Skin of body (tissue), 2 donors: ENCODE results near the gene SMAD5. TPM values are rescaled to one million over a fixed set of nuclear protein-coding genes. Genes with fewer than 3 reads are reported as not detected.

Source experiments
- DNase-seq: peaks from one replicate; lab custom pipeline; 2025; lab: John Stamatoyannopoulos, UW
- total RNA-seq: library from RNA; depleted of rRNA; stranded (reverse); fragments of >200 nt; gene quantifications from one replicate; pipeline ENCODE4 v1.2.3, GENCODE V29; 2014

SMAD5 gene
- total RNA-seq, 1 donor from 2014 or later: 68.0 TPM

DNA sequence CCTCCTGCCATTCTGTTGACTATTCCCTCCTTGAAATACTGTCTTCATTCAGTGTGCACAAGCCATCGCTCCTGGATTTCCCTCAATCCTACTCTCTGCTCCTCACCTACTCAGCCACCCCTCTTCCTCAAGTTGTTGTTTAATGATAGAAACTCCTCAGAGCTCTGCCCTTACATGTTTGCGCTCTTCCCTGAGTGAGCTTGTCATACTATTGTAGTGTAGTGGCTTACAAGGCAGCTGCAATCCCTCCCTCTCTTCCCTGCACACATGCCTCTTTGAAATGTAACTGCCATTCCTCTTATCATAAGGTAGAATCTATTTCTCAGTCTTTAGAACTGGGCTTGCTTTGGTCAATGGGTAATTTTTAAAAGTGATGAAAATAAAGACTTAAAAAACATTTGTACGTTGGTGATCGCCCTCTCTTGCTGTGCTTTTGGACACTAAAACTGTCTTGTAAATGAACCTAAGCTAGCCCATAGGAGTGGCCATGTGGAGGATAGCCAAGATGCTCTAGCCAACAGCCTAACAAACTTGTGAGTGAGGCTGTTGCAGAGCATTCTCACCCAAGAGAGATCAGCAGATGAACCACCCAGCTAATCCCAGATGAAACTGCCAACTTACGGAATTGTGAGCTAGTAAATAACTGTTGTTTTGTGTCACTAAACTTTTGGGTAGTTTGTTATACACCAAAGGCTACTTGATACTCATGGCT, 18.1 kb upstream of the SMAD5 start:
- DNase-seq: no peak

DNA sequence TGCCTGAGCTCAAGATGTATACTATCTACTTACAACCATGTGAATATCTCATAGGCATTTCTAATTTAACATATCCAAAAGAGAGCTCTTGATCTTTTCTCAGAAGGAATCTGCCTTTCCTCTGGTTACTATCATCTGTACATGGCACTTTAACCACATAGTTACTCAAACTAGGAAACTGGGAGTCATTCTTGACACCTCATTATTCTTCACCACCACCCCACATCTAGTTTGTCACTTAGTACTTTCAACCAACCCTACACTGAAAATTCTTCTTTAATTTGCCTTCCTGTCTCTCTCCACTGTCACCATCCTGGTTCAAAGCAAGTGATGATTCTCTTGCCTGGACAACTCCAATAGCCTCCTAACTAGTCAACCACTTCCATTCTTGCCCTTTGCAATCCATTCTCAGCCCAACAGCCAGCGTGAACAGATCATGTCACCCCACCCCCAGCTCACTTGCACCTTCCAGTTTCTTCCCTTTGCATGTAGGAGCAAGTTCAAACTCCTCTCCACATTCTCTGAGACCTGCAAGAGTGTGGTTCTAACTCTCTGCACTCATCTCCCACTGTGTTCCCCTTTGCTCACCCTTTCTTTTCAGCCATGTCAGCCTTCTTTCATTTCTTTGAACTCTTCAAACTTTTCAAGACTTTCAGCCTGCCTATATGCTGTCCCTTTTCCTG, 17.3 kb upstream of the SMAD5 start:
- no peak for DNase-seq

DNA sequence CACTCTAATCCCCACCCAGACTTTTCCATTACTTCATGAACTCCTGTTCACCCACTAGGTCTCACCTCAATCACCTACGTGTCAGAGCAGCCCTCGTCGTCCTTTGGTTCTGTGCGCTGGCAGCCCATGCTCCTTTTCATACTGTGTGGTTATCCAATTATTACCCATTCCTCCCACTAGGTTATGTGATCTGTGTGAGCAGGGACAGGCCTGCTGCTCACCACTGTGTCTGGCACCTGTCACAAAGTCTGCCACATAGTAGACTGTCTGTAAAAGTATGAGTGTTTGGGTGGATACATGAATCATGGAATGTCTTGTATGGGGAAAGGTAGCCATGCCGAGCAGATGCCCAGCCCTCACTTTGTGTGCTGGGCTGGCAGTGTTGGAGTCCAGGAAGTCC, 12.1 kb upstream of the SMAD5 start:
- DNase-seq: no peak

DNA sequence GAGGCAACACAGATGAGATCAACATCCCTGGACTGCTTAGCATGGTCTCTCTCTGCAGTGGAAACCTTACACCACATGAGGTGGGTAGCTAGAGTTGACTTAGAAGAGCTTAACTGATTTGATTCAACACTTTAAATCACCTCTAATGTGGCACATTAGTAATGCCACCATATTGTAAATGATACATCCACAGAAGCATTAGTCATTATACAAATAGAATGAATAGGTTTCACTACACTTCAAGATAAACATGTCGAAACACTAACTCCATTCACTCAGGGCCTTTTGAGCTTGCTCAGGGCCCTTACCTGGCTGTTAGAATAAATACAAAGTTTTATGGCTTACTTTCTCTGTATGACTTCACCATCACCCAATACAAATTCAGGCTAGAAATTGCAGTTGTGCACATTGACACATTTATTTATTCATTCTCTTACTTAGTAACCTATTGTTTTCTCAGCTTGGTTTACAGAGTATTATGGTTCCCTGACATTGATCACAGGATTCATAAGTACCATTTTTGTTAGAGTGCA, 9.3 kb upstream of the SMAD5 start:
- DNase-seq: no peak

DNA sequence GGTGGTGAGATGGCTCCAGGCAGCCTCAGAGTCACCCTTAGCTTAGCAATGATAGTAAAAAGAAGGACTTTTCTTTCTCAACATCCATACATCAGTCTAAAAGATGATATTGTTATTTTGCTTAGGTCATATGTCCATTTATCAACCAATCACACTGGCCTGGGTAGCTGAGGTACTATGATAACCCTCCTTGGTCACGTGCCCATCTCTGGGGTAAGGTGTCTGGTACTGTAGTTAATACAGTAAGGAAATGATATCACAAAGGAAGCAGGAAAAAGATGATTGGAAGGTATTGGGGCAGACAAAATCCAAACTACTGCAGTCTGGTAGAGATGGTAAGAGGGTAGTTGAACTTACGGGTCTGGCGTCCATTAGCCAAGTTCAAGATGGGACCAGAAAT, 5.1 kb upstream of the SMAD5 start:
- DNase-seq: no peak

DNA sequence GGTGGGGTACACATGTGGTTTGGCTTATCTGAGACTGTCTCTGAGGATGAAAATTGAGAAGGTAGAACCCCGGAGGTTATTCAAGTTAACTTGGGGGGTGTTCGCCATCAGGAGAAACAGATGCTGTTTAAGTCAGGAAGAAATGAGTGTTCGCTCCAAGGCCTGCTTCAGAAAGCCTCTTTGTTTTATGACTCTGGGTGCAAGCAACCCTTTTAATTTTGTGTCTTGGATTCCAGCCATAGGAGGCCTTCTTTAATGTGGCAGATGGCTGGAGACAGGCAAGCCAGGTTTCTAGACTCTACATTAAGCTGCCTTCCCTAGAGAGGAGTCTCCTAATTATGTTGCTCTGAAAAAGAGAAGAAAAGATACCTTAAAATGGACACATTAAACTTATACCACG, 4.2 kb upstream of the SMAD5 start:
- DNase-seq: peak; percentile 69

DNA sequence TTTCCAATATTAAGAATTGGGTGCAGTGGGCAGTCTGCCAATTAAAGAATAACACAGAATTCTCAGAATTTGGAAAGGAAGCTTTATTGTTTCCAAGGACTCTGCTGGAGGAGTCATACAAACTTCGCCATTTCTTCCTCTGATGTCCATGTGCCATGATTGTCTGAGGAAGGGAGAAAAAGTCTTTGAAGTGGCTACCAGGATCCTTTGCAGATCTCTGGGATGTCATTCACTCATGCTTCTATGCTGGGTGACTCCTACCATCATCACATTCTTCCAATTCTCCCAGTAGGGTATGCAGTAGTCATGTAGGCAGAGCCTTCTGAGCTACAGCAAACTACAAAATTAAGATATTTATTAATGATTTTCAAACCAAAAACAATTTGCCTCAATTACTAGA, 3.2 kb upstream of the SMAD5 start:
- no peak for DNase-seq

DNA sequence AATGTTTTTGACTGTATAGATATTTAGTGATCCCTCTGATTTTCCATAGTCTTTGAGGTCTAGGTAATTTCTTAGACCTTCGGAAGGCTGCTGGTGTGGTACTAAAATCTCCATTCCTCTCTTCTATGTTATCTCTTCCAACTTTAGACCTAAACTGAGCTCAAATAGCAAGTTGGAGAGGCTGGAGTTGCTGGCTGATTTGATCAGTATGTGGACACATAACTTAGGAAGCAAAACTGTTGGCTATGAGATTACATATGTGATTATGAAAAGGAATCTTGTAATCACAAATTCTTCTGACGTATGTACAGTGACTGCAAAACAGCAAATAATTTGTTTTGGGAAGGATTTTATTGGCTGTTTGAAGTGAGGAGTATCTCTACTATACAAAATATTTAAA, 2.1 kb upstream of the SMAD5 start:
- no peak for DNase-seq

DNA sequence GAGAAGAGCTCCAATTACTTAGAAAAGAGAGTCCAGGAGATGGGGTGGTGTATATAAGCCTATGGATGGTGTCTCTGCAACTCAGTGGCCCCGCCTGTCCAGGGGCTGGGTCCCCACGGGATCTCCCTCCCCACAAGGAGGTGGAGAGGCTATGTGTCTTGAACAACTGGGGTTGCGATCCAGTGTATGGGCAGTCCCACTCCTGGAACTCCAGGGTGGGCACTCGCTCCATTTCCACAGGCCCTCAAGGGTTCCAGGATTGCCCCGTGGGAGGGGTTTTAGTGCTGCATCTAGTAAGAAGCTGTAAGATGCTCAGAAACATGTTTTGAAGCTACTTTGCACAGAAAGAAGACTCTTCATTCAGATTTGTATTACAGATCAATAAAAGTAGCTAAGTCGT, 558 bp upstream of the SMAD5 start:
- no peak for DNase-seq

DNA sequence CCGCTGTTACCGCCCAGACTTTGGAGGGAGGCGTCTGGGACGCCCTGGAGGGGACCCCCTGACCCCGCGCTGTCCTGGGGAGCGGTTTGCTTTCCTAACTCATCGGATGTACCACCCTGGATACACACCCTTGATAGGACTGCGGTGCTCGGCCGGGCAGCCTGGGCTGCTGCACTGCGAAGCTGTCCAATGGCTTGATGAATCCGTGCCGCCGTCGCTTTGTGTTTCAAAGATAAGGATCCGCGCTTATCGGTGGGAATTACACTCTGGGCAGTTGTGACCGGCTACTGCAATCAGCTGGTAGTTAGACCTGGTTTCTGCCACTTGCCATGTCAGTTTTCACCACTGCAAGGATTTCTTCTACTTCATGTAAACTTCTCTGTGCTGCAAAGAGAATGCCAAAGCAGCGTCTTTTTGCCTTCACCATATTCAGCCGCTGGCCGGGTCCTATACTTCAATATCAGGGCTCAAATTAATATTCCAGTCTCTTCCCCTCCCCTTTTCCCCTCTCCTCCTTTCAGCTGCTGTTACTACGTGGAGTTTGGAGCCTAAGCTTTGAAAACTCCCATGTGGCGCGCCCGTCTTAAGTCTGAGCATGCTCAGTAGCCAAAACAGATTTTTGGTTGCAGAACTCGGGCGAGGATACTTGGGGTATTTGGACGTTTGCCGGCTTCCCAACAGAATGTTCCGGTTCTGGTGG, 727 bp downstream of the SMAD5 start:
- DNase-seq: peak; percentile 70

DNA sequence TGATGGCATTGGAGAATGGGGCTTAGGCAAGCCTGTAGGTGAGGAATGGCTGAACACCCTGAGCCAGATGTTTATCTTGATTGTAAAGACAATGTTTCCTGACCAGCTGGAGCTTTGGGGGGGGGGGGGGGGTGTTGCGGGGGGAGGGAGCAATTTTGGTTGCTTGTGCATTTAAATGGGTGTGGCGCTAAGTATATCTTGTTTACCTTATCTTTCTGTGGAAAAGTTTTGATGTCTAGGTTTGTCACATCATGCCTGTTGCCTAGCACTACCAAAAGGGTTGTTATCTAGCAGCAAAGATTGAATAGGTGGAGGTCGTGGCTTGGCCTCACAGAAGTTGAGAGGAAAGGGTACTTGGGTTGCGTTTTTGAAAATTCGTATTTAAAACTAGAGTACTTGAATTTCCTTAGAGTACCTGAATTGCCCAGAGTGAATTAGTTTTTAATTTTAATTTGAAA, 1.3 kb downstream of the SMAD5 start:
- DNase-seq: no peak

DNA sequence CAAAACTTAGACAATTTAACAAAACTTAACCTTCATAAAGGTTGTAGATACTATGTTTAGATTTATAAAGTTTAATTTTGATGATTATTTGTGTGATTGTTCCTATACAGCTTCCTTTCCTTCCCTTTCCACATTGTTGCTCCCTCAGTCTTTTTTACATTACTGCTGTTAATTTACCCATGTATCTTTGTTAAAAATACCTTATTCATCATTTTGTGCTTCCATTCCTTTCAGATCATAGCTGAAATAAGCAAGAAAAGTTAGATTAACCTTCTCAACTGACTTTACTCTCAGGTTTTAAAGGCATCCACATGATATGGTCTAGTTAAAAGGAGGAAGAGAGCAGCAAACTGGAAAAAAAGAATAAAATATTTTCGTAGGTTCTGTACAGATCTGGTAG, 2.0 kb downstream of the SMAD5 start:
- DNase-seq: no peak

DNA sequence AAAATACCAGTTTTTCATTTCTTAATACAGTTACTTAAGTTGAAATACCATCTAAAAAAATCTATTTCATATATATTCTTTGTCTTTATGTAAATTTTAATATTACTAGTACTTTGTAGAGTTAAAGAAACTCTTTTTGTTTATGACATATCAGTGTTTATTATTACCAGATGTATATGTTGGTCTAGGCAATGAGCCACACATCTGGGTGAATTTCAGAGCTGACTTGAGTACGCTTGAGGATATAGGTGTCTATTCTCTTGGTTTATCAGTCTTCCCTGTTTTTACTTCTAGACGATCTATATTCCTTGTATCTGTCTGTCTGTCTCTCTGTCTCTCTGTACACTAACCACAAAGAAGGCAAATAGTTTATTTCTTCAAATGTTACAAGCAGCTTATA, 2.9 kb downstream of the SMAD5 start:
- peak; percentile 82 for DNase-seq

DNA sequence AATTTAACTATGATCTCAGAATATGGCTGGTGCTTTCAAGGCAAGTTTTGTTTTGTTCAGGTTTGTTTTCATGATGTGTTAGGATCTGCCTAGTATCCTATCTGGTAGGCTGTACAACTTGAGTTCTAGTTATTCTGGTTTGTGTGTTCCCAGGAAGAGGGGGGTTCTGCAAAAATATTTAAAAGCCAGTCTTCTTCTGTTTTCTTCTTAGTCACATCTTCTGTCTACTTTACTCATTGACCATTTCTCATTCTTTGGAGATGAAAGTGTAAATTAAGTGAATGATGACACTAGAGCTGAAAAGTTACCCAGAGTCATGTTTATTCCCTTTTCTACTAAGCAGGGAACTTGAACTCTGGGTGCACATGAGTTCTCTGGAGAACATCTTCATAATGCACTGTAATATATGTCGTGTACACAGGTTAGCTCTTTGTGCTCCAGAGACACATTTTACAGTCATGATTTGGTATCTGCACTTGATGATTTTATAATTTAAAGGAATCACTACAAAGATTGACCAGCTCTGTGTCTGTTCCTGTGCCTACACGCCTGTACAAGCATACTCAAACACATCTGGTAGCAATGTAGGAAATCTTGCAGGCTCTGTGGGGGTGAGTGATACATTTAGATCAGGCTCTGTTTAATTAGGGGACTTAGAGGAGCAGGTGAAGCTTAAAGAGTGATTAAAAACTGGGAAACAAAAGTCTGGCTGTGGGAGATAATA, 5.0 kb downstream of the SMAD5 start:
- no peak for DNase-seq

DNA sequence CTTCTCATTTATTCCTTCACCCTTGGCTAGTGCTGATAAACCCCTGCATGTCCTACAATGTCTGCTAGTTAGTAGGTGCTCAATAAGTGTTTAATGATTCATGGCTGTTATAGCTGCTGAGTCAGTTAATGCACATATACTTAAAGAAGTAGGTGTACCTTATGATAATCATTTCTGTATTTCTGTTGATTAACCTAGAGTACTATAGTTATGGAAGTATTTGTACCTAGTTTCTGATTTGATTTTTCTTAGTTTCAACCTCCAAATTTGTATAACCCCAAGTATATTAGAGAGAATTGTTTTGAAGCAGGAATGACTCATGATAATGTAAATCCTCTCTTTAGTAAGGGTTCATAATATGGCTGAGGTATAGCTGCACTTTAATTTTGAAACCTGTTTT, 8.9 kb downstream of the SMAD5 start:
- DNase-seq: no peak

DNA sequence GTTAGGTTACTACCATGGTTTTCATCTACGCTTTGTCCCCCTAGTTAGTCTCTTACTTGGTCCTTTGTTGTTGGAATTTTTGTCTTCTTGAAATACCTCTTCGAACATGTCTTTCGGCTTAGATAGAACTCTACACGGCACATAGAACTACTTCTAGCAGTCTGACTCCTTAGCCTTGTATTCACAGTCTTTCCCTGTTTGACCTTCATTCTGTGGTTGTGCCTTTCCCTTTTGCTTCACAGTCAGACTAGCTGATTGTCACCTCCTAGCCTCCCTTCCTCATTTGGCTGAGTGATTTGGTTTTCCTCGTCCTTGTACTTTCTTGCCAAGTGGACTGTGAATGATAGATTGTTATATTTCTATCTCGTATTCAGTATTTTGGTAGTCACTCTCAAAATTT, 10.7 kb downstream of the SMAD5 start:
- no peak for DNase-seq

DNA sequence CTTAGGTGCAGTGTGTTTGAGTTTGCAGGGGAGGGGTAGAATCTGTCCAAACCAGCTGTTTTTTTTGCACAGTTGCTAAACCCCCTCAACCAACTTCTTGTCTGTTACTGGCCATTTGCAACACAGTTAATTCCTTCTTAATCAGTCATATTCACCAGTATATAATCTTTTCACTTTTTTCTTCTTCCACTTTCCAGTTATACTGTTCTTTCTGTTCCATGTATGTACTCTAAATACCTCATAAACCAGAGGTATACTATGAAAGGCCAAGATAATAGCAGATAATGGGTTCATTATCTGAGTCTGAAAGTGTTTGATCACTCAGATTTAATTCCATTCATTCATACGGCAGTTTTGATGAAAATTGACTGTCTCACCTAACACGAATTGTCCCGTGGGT, 11.1 kb downstream of the SMAD5 start:
- DNase-seq: no peak

DNA sequence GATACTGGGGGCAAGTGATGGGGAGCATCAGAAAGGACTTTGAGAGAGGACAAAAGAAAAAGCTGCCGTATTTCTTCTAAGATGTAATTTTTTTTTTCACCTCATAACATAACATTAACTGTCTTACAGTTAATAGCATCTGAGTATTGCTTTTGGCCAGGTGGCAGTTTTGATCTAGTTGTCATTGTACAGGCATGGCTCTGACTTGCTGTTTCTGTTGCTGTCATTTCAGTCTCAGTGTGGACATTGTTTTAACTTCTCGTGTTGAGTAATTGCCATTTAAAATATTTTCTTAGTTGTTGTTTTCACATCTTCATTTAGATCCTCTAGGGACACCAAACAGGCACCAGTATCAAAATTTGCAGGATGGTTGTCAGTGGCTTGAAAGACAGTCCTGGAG, 12.4 kb downstream of the SMAD5 start:
- no peak for DNase-seq

DNA sequence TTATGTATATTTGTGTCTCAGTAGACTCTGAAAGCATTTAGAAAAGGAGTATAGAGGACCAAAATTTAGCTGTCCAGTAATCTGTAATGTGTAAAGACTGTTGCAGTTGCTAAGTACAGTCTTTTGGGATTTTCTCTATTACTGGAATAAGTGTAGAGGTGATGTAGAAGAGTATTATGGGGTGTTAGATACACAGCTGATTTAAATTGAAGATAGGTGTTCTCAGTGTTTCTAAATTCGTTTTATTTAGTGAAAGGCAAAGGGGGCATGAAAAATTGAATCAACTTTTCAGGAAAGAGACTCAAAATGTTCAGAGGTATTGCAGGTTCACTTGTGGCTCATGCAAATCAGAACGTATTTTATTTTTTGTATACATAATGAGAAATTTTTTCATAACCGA, 13.6 kb downstream of the SMAD5 start:
- no peak for DNase-seq

DNA sequence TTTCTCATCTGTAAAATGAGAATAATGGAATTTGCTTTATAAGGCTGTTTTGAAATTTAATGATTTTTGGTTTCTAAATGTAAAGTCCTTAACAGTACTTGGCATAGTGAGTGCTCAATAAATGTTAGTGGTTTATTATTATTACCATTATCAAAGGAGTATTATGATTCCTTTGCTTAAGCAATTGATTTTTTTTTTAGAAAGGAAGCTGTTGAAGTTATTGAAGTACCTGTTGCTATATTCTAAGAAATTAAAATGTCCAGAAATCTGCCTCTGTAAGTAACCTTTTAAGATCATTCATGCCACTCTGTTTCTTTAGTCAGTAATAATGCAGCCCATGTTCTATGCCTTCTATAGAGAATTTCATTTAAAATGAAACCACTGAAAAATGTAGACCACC, 15.0 kb downstream of the SMAD5 start:
- DNase-seq: no peak

DNA sequence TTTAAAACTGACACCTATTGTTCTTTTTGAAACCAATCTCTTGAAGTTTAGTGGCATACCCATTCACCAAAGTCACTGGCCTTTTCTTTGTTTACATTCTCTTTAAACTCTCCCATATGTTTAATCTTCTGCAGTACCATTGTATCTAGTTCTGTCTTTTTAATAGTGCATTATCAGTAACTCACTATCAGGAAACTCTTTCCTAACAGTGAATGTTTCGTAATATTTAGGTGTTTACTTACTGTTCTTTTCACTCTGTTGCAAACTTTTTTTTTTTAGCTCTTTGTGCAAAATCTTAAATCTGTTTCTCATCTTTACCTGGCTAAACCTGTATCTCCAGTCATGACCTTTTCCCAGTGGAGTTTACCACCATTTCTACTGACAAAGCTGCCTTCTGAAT, 17.2 kb downstream of the SMAD5 start:
- DNase-seq: no peak
